Thyroid gland (tissue), 4 donors: ENCODE measurements around the gene LRRC10.

ENCODE experiments used
- POLR2A ChIP-seq, 2 donors: fragments of 450-650 bp; IDR thresholded peaks; one replicate each; pipeline ENCODE4 v1.6.1; 2017; ENCODE audit warnings: antibody characterized with exemption in 2 of 2, mild to moderate bottlenecking in 2 of 2, moderate library complexity in 1 of 2
- TF ChIP-seq, protein P1 (sequence below), 6 experiments: fragments of 200-600 bp in 3 of 6; fragments of 450-650 bp in 3 of 6; sonication (generic) in 3 of 6; IDR thresholded peaks; one replicate each; pipeline ENCODE4 v1.5.1; 2016 to 2019; ENCODE audit warnings: antibody characterized with exemption in 6 of 6, mild to moderate bottlenecking in 2 of 6, inconsistent platforms in 1 of 6, moderate library complexity in 1 of 6

DNA sequence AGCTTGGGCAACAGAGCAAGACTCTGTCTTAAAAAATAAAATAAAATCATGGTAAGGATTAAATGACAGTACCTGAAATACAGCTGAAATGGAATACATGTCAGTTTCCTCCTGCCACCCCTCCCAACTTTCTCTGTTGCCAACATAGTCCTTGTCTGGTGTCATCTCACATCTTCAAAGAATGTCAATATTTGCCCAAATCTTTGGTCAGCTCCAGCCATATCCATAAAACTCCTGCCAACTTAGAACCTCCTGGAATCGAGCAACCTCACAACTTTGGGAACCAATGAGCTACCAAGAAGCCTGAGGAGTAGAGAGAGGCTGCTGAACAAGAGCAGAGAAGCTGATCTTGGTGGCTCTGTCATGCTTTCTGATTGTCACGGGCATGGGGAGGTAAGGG lies 10.8 kb upstream of the LRRC10 start:
- TF ChIP-seq, protein P1, sequence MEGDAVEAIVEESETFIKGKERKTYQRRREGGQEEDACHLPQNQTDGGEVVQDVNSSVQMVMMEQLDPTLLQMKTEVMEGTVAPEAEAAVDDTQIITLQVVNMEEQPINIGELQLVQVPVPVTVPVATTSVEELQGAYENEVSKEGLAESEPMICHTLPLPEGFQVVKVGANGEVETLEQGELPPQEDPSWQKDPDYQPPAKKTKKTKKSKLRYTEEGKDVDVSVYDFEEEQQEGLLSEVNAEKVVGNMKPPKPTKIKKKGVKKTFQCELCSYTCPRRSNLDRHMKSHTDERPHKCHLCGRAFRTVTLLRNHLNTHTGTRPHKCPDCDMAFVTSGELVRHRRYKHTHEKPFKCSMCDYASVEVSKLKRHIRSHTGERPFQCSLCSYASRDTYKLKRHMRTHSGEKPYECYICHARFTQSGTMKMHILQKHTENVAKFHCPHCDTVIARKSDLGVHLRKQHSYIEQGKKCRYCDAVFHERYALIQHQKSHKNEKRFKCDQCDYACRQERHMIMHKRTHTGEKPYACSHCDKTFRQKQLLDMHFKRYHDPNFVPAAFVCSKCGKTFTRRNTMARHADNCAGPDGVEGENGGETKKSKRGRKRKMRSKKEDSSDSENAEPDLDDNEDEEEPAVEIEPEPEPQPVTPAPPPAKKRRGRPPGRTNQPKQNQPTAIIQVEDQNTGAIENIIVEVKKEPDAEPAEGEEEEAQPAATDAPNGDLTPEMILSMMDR (IDR thresholded peaks at IDR 0.05): no peak
- no peak for TF ChIP-seq POLR2A (IDR thresholded peaks at IDR 0.05)
